ENCODE results near the gene HHIPL1.

The HHIPL1 gene

DNA sequence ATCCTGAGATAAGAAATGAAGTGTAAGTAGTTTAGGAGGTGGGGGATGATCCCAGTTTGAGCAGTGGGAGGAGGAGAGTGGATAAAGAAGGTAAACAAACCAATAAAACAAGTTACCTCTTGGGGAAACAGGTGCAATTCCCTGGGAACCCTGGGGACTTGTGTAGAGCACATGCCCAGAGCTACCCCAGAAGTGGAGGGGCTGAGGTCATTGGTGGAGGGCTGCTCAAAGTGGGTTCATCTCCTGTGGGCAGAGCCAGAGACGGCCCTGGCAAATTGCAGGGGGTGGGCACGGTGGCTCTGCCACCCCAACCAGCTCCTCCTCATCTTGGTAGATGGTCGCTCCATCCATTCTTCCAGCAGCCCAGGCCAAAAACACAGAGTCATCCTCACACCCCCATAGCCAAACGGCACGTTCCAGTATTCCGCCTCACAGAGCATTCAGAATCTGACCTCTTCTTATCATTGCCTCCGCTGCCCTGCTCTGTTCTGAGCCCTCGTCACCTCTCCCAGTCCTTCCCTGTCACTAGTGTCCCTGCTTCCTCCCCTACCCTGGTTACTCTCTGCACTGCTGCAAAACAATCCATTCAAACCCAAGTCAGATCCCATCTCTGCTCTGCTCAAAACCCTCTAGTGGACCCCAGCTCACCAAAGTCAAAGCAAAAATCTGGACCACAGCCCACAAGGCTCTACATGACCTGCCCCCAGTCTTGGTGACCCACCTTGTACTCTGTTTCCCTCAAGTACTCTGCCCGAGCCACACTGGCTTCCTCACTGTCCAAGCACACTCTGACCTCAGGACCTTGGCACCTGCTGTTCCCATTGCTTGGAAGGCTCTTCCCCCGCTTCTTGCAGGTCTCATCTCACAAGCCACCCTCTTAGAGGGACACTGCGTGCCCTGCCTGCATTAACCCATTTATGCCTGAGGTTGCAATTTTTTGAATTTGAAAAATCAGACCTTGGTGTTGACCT lies 44.6 kb downstream of the HHIPL1 start:
- DNase-seq (ENCODE audit: low read depth) = no peak

DNA sequence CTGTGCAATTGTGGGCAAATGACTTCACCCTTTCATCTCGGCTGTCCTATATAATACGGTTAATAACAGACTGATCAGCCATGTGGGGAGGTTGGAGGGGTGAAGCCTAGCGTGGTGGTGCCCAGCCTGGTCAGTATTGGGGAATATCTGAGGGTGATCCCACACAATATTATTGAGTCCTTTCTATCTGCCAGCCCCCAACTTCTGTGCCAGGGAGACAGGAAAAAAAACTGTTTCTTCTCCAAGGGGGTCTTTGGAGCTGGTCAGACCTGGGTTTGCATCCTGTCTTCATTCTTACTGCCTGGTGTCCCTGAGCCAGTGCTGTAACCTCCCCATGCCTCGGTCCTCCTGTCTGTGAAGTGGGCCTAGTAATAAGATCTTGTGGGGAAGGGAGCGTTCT lies 45.7 kb downstream of the HHIPL1 start:
- no peak for DNase-seq (ENCODE audit: low read depth)

DNA sequence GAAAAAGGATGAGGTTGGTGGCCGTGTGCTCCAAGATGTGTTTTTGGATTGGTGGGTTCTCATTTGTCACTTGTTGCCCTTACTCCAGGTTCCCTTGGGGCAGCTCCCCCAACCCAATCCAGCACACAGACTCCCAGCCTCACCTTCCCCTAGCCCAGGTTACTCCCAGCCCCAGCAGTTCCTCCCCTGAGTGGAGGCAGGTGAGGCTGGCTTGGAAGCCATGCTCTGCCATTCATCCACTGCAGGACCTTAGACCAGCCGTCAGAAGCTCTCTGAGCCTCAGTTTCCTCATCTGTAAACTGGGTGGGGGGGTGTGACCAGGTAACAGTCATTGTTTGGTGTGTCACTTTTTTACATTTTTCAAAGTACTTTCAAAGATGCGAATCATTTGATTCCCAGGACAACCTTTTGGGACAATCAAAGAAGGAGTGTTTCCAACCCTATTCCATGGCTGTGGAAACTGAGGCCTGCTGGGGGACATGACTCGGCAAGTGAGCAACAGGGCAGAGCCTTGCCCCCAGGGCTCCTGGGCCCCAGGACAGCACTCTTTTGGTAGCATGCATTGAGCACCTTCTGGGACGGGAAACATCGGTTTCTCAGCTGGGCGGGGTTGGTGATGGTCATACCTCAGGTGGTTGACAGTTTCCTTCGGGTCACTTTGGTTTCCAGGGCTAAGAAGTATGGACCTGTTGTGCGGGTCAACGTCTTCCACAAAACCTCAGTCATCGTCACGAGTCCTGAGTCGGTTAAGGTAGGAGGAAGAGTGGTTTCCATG lies 46.4 kb downstream of the HHIPL1 start:
- DNase-seq (ENCODE audit: low read depth) = no peak

DNA sequence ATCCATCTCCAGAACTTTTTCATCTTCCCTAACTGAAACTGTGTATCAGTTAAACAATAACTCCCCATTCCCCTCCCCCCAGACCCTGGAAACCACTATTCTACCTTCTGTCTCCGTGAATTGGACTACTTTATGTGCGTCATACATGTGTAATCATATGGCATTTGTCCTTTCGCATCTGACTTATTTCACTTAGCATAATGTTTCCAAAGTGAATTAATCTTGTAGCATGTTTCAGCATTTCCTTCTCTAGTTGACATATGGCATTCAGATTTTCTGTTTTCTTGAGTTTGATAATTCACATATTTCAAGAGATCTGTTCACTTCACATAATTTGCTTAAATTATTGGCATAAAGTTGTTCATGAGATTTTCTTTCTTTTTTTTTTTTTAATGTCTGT lies 49.0 kb downstream of the HHIPL1 start:
- DNase-seq (ENCODE audit: low read depth) = no peak

DNA sequence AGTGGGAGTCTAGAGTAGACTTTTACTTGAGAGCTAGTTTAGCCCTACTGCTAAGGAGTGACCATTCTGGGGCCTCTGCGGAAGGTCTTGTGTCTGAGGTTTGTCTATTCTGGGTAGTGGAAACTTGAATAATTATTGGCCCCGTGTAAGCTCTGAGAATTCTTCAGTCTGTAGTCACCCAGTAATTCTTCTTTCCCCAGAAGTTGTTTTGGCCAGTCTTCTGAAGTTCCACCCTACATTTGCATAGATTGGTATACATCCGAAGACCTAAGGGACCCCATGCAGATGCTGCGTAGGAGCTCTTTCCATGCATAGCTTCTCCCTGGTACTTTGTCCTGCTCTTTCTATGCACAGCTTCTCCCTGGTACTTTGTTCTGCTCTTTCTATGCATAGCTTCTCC lies 52.0 kb downstream of the HHIPL1 start:
- no peak for DNase-seq (ENCODE audit: low read depth)

DNA sequence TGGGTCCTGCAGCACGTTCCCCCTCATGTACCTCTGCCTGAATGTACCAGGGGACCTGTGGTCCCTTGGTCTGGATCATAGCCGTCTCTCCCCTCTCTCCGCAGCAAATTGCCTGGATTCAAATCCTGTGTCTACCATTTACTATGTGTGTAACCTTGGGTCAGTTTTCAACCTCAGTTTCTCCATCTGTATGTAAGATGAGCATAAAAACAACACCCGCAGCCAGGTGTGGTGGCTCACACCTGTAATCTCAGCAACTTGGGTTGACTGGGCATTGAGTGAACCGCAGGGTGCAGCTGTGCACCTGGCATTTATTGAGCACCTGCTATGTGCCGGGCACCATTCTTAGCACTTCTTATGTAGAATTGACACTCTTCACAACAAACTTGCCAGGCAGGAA lies 53.3 kb downstream of the HHIPL1 start:
- DNase-seq (ENCODE audit: low read depth) = no peak

DNA sequence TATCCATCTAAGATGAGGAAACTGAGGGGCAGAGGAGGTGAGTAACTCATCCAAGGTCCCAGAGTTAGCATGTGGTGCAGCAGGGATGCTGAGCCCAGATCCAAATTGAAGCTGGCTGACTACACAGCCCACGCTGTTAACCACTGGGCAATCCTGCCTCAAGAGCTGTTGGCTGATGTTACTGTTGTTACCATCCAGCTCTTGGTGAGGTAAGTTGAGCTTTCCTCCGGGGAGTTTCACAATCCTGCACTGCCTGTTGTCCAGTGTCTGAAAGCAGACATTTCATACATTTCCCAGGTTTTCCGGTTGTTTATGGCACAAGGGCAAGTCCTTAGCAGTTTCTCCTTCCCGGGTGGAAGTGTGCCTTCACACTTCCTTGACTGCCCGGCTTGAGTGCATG lies 53.7 kb downstream of the HHIPL1 start:
- DNase-seq (ENCODE audit: low read depth) = no peak

DNA sequence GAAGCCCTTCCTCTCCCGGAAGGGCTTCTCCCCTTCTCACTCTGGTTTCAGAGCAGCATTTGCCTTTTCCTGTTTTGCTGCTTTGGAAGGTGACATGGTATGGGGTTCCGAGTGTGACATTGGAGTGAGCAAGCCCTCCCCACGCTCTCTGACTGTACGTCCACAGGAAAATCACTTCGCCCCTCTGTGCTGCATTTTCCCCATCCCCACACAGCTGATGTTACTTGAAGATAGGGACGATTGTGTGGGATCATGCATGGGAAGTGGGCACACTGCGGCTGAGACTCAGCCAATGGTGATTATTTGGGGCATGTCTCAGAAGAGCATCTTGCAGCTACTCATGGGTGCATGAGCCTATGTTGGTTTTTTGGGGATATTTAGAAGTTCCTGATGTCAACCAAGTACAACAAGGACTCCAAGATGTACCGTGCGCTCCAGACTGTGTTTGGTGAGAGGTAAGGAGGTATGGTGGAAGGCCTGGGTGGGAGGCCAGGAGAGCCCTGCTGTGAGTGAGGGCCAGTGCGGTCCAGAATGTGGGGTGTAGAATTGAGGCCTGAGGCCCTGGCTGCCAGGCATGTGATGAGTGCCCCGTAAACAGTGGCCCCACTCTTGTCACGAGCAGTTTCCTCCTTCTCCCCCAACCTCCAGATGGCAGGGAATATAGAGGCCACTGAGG lies 54.3 kb downstream of the HHIPL1 start:
- DNase-seq (ENCODE audit: low read depth) = no peak

DNA sequence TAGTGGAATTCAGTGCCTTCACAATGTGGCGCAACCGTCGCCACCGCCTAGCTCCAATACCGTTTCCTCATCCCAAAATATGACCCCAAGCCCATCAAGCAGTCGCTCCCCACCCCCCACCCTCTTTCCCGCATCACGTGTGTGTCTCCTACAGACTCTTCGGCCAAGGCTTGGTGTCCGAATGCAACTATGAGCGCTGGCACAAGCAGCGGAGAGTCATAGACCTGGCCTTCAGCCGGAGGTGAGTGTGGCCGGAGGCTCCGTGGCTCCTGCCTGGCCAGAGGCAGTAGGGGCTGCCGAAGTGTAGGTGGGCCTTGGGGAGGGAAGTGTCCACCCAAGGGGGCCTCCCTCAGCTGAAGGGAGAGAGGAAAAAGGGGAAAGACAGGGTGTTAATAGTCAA lies 54.9 kb downstream of the HHIPL1 start:
- no peak for DNase-seq (ENCODE audit: low read depth)

DNA sequence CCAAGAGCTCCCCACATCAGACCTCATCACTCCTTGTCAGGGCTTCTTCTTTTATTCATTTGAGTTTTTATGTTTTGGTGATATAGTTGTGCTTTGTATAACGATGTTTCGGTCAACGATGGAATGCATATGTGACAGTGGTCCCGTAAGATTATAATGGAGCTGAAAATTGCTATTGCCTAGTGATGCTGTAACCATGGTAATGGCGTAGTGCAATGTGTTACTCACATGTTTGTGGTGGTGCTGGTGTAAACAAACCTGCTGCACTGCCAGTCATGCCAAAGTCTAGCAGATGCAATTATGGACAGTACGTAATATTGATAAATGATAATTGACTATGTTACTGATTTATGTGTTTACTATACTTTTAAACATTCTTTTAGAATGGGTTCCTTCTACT lies 55.5 kb downstream of the HHIPL1 start:
- DNase-seq (ENCODE audit: low read depth) = no peak

DNA sequence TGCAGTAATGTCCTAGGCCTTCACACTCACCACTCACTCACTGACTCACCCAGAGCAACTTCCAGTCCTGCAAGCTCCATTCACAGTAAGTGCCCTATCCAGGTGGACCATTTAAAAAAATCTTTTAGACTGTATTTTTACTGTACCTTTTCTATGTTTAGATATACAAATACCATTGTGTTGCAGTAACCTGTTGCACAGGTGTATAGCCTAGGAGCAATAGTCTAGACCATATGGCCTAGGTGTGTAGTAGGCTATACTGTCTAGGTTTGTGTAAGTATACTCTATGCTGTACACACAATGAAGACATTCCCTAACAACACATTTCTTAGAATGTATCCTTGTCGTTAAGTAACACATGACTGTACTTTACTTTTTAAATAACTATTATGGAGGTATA lies 56.3 kb downstream of the HHIPL1 start:
- DNase-seq (ENCODE audit: low read depth) = no peak

DNA sequence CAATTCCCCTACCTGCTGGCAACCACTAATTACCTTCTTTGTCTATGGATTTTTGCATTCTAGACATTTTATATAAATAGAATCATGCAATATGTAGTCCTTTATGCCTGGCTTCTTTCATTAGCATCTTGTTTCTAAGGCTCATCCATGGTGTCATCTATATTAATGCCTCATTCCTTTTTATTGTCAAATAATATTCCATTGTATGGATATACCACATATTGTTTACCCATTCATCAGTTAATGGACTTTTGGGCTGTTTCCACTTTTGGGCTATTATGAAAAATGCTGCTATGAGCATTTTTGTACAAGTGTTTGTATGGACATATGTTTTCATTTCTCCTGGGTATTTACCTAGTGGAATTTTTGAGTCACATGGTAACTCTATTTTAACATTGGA lies 57.2 kb downstream of the HHIPL1 start:
- DNase-seq (ENCODE audit: low read depth) = no peak

DNA sequence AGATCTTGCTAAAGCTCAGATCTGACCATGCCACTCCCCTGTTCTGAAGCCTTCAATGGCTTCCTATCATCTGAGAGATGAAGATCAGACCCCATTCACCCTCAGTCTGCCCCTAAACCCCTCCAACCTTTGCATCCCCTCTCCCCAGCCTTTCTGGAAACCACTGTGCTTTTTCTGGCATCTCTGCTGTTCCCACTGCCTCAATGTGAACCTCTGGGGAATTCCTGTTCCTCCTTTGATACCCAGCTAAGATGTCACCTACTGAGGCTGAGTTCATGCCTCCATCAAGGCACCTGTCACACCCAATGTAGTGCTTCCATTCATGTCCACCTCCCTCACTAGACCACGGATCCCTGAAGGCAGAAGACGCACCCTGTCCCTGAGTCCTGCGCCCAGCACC lies 58.5 kb downstream of the HHIPL1 start:
- DNase-seq (ENCODE audit: low read depth) = no peak

DNA sequence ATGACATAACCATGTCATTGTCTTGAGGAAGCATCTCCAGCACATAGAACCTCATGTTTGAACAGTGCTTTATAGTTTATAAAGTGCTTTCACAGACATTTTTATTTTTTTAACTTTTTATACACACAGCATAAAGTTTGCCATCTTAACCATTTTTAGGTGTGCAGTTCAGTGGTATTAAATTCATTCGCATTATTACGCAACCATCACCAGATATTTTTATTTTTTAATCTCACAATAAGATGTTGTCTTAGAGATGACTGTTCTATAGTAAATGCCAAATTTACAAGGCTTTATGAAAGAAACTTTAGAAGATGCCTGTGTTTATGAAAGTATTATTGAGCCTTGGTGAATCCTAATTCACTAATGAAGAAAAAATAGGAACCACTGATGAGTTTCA lies 59.1 kb downstream of the HHIPL1 start:
- DNase-seq (ENCODE audit: low read depth) = no peak

DNA sequence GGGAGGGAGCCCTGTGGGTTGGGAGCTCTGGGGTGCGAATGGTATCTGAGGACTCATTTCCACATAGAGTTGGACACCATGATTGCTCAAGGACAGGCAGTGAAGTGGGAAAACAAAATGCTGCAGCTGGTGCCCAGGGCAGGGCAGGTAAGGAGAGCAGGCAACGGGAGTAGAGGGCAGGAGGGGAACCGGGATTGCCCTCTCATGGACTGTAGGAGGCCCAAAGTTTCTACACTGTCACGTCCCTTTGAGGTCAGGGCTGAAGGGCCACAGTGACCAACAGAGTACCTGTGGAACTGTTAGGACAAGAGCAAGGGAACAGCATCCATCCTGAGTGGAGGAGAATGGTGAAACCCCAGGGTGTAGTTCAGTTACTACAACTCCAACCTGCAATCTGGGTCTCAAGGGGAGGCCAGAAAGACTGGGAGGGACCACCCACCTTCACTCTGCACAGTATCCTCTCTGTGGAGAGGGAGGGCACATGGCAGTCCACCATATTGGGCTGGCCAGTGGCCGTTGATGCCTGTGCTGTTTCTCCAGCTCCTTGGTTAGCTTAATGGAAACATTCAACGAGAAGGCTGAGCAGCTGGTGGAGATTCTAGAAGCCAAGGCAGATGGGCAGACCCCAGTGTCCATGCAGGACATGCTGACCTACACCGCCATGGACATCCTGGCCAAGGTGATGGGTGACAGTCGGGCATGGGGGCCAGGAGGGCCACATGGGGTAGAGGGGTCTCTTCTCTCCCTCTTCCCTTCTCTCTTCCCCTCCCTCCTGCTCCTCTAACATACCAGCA lies 61.4 kb downstream of the HHIPL1 start:
- no peak for DNase-seq (ENCODE audit: low read depth)

DNA sequence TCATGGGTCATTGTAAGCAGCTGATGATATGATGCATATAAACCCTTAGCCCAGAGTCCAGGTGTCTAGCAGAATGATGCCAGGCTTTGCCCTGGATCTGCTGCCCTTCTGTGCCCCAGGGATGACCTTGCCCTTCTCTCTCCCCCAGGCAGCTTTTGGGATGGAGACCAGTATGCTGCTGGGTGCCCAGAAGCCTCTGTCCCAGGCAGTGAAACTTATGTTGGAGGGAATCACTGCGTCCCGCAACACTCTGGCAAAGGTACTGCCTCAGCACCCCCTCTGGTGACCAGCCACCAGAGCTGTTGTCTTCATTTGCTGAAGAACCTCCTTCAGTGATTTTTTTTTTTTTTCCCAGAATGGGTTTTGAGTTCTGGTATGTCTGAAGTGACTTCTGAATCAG lies 62.5 kb downstream of the HHIPL1 start:
- DNase-seq (ENCODE audit: low read depth) = no peak

DNA sequence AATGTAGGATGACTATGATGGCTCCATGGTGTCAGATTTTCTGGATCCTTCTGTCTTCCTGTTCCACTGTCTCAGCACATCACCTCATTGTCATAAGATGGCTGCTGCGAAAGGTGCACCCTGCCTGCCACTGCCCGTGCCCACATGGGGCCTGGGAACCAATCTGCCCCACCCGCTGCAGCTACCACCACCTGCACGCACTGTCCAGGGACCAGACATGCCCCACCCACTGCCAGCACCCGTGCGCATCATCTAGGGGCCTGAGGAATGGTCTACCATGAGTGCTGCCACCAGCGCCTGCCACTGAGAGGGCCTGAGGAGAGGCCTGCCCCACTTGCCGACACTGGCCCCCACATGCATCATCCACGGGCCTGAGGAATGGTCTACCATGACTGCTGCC lies 63.0 kb downstream of the HHIPL1 start:
- no peak for DNase-seq (ENCODE audit: low read depth)

DNA sequence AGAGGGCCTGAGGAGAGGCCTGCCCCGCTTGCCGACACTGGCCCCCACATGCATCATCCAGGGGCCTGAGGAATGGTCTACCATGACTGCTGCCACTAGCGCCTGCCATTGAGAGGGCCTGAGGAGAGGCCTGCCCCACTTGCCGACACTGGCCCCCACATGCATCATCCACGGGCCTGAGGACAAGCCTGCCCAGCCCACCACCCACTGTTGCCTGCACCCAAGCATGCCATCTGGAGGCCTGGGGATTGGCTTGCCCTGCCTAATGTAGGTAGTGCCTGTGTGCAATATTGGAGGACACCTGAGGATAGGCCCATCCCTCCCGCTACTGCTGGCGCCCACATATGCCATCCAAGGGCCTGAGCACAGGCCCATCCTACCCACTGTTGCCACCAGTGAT lies 63.5 kb downstream of the HHIPL1 start:
- no peak for DNase-seq (ENCODE audit: low read depth)

DNA sequence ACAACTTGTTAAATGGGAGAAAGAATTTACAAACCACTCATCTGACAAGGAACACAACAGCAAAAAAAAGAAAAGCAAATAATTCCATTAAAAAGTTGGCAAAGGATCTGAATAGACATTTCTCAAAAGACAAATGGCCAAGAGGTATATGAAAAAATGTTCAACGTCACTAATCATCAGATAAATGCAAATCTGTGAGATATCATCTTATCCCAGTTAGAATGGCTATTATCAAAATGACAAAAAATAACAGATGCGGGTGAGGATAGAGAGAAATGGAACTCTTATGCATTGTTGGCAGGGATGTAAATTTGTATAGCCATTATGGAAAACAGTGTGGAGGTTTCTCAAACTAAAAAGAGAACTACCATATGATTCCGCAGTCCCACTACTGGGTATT lies 69.0 kb downstream of the HHIPL1 start:
- no peak for DNase-seq (ENCODE audit: low read depth)

DNA sequence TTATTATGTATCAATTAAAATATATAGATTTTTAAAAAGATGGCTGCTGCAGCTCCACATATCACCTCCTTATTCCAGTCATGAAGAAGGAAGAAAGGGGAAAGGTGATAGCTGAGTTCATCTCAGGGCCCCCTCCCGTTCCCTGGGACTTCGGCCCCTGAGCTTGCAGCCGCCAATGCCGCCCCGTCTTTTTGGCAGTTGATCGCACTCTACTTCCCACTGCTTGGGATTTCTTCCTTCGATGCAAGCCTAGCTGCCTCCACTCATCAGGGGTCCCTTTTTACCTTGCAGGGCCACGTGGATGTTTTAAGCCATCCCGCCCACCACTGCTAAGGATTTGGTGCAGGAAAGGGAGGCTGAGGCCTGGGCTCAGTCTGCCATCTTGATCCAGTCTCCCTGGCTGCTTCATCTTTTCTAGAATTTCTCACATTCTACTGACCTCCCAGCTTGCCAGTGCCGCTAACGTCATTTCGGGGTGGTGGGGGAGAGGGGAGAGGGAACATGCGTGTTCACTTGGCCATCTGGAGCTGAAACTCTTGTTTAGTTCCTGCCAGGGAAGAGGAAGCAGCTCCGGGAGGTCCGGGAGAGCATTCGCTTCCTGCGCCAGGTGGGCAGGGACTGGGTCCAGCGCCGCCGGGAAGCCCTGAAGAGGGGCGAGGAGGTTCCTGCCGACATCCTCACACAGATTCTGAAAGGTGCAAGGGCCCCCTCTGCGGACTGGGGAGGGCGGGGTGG lies 70.5 kb downstream of the HHIPL1 start:
- no peak for DNase-seq (ENCODE audit: low read depth)
